ENCODE measurements around the gene RABEP1.

RABEP1 gene

GRCh38 chr17:5362162-5362811 is 80.2 kb downstream of the RABEP1 start:
- no peak for DNase-seq

GRCh38 chr17:5364156-5364555 is 82.1 kb downstream of the RABEP1 start:
- no peak for DNase-seq

GRCh38 chr17:5364696-5365095 is 82.6 kb downstream of the RABEP1 start:
- no peak for DNase-seq

- DNase-seq: no peak
These were observed 83.7 kb downstream of the RABEP1 start for GRCh38 chr17:5365831-5366230.

GRCh38 chr17:5370411-5370810 is 88.3 kb downstream of the RABEP1 start:
- DNase-seq: no peak

- DNase-seq: no peak
These were observed 91.0 kb downstream of the RABEP1 start for GRCh38 chr17:5373112-5373511.

GRCh38 chr17:5378566-5379207 is 96.6 kb downstream of the RABEP1 start:
- peak; percentile 89 for DNase-seq

GRCh38 chr17:5379351-5380107 is 97.4 kb downstream of the RABEP1 start:
- no peak for DNase-seq

- no peak for DNase-seq
These were observed 98.5 kb downstream of the RABEP1 start for GRCh38 chr17:5380491-5381135.

GRCh38 chr17:5381542-5381941 is 99.5 kb downstream of the RABEP1 start:
- no peak for DNase-seq

GRCh38 chr17:5391678-5392077 is 109.6 kb downstream of the RABEP1 start:
- no peak for DNase-seq

GRCh38 chr17:5396612-5397011 is 114.5 kb downstream of the RABEP1 start:
- no peak for DNase-seq

GRCh38 chr17:5399767-5400166 is 117.7 kb downstream of the RABEP1 start:
- no peak for DNase-seq

GRCh38 chr17:5405400-5405799 is 123.3 kb downstream of the RABEP1 start:
- no peak for DNase-seq

- DNase-seq: no peak
These were observed 126.1 kb downstream of the RABEP1 start for GRCh38 chr17:5408186-5408585.

GRCh38 chr17:5410594-5411272 is 128.6 kb downstream of the RABEP1 start:
- no peak for DNase-seq

GRCh38 chr17:5413682-5414081 is 131.6 kb downstream of the RABEP1 start:
- peak; percentile 63 for DNase-seq

GRCh38 chr17:5416901-5417300 is 134.8 kb downstream of the RABEP1 start:
- no peak for DNase-seq

- DNase-seq: peak; percentile 61
These were observed 136.8 kb downstream of the RABEP1 start for GRCh38 chr17:5418858-5419355.

GRCh38 chr17:5419356-5419958 is 137.4 kb downstream of the RABEP1 start, which contains the start of gene NUP88:
Gene NUP88 (minus strand): TSS chr17:5419662. CDS start chr17:5419650, 12 bp downstream.
- peak; percentile 95 for DNase-seq

GRCh38 chr17:5419959-5420653 is 138.0 kb downstream of the RABEP1 start, which contains the start of gene RPAIN:
Gene RPAIN (plus strand): TSS chr17:5420182. CDS start chr17:5420211, 29 bp downstream.
- peak; percentile 92 for DNase-seq

Measured in MV-4-11 (cell line).